ENCODE data around the gene CLDN9.

Gene CLDN9, protein sequence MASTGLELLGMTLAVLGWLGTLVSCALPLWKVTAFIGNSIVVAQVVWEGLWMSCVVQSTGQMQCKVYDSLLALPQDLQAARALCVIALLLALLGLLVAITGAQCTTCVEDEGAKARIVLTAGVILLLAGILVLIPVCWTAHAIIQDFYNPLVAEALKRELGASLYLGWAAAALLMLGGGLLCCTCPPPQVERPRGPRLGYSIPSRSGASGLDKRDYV

GRCh38 chr16:3012828-3013420, at the start of gene CLDN9:
Gene CLDN9 (plus strand): TSS chr16:3012923. CDS start chr16:3013363, 440 bp downstream.
- no peak for TF ChIP-seq CTCF (IDR thresholded peaks at IDR 0.05; ENCODE audit: control insufficient read depth, insufficient read depth, low read depth, low read length, missing control alignments)
- no peak within 1 kb of the TSS for H3K4me3 ChIP-seq (ENCODE audit: control insufficient read depth, low read depth, low read length)
- DNase-seq (ENCODE audit: low read depth) = no peak

GRCh38 chr16:2963074-2963722, 49.5 kb upstream of the CLDN9 start:
- peak overlapping the region; percentile 19 for H3K4me3 ChIP-seq (ENCODE audit: control insufficient read depth, low read depth, low read length)

DNA sequence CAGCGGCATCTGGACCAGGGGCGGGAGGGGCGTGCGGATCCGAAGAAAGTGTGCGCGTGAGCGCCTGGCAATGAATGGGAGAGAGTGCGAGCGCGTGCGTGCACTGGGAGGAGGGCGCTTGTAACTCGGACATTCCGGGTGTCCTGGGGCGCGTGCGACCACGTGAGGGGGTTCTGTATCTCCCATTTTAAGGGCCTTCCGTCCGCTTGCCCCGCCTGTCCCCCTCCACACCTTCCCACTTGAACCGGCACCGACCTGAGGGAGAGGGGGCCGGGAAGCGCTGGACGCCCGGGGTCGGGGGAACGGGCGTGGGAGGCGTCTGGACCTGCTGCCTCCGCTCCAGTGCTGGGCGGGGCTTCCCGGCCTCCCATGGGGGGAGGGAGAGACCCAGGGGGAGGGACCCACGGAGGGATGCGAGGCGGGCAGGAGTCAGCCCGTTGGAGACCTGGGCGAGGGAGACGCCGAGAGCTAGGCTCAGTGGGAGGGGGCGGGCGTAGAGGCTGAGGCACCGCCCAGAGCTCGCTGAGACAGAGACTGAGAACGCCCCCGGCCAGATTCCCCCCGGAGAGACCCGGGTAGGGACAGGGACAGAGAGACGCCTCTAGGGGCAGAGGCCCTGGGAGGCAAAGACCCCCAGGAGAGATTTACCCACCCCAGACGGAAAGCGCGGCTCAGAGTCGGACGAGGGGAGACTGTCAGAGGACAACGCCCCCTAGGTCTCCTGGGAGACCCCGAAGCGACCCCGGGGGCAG, 48.8 kb upstream of the CLDN9 start, which contains the start of gene KREMEN2:
Gene KREMEN2 (plus strand): TSS at position 553 of the 752 bp plus-strand sequence. CDS start 246 bp downstream, outside the sequence.
- peak within 1 kb of the TSS; percentile 19 for H3K4me3 ChIP-seq (ENCODE audit: control insufficient read depth, low read depth, low read length)
- DNase-seq (ENCODE audit: low read depth) = no peak
- TF ChIP-seq CTCF (IDR thresholded peaks at IDR 0.05; ENCODE audit: control insufficient read depth, insufficient read depth, low read depth, low read length, missing control alignments) = no peak

More at GRCh38 chr16:2963074-2963722, 49.5 kb upstream of the CLDN9 start:
- no peak for TF ChIP-seq CTCF (IDR thresholded peaks at IDR 0.05; ENCODE audit: control insufficient read depth, insufficient read depth, low read depth, low read length, missing control alignments)
- DNase-seq (ENCODE audit: low read depth) = no peak

GRCh38 chr16:2964475-2965336, 48.0 kb upstream of the CLDN9 start:
- DNase-seq (ENCODE audit: low read depth) = no peak
- TF ChIP-seq CTCF (IDR thresholded peaks at IDR 0.05; ENCODE audit: control insufficient read depth, insufficient read depth, low read depth, low read length, missing control alignments) = no peak
- H3K4me3 ChIP-seq (ENCODE audit: control insufficient read depth, low read depth, low read length) = no peak overlapping the region

- no peak overlapping the region for H3K4me3 ChIP-seq (ENCODE audit: control insufficient read depth, low read depth, low read length)
- no peak for TF ChIP-seq CTCF (IDR thresholded peaks at IDR 0.05; ENCODE audit: control insufficient read depth, insufficient read depth, low read depth, low read length, missing control alignments)
Measured at GRCh38 chr16:2966043-2966807, 46.5 kb upstream of the CLDN9 start.

More at GRCh38 chr16:2966043-2966807, 46.5 kb upstream of the CLDN9 start:
- DNase-seq (ENCODE audit: low read depth) = no peak

Data from AG09309 (cell line).